GM12873 (cell line): Measurements from ENCODE around the gene TCN1.

Experiments
- TF ChIP-seq, protein P1 (sequence below): IDR thresholded peaks from 2 replicates; pipeline ENCODE4 v1.5.1; 2012; ENCODE audit warnings: low read depth, mild to moderate bottlenecking, moderate library complexity, low read length, control low read depth; ENCODE audit not compliant: insufficient read depth; ENCODE audit errors: missing control alignments

Gene TCN1

DNA sequence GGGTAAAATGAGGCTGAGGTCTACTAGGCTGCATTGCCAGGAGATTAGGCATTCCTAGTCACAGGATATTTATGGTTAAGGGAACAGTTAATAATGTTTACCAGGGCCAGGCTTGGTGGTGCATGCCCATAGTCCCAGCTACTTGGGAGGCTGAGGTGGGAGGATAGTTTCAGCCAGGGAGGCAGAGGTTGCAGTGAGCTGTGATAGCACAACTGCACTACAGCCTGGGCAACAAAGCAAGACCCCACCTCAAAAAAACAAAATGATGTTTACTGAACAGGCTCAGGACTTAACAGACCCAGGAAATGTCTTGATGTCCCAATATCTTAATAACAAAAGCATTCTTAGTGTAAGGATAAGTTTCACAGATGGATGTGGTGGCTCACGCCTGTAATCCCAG, 52.9 kb downstream of the TCN1 start:
- TF ChIP-seq, protein P1, sequence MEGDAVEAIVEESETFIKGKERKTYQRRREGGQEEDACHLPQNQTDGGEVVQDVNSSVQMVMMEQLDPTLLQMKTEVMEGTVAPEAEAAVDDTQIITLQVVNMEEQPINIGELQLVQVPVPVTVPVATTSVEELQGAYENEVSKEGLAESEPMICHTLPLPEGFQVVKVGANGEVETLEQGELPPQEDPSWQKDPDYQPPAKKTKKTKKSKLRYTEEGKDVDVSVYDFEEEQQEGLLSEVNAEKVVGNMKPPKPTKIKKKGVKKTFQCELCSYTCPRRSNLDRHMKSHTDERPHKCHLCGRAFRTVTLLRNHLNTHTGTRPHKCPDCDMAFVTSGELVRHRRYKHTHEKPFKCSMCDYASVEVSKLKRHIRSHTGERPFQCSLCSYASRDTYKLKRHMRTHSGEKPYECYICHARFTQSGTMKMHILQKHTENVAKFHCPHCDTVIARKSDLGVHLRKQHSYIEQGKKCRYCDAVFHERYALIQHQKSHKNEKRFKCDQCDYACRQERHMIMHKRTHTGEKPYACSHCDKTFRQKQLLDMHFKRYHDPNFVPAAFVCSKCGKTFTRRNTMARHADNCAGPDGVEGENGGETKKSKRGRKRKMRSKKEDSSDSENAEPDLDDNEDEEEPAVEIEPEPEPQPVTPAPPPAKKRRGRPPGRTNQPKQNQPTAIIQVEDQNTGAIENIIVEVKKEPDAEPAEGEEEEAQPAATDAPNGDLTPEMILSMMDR: no peak

DNA sequence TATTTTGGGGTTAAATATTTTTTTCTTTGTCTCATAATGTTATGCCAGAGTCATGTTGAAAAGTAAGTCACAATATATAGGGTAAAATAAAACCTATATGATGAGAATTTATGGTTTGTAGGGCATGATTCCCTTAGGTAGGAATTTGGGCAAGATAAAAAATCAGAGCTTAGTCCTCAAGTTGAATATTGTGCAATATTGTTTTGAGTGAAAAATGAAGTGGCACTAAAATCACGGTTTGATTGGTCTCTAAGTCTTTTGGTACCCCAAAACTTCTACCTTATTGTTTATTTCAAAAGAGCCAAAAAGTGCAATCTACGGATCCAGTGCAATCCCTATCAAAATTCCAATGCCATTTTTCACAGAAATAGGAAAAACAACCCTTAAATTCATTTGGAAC, 54.1 kb downstream of the TCN1 start:
- TF ChIP-seq, protein P1: no peak

DNA sequence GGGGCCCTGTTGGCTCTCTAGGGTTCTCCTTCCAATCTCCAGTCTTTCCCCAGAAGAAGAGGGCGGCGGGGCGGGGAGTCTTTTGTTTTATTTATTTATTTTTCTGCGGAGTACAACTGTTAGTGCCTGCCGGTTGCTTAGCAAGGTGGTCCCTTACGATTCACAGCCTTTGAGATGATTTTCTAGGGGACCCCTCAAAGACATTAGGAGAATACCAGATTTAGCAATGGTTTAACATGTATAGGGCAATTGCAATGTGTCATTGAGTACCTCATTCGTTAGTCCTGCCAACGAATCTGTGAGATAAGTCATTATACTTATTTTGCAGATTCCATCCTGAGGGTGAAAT, 55.4 kb downstream of the TCN1 start:
- TF ChIP-seq, protein P1: no peak

DNA sequence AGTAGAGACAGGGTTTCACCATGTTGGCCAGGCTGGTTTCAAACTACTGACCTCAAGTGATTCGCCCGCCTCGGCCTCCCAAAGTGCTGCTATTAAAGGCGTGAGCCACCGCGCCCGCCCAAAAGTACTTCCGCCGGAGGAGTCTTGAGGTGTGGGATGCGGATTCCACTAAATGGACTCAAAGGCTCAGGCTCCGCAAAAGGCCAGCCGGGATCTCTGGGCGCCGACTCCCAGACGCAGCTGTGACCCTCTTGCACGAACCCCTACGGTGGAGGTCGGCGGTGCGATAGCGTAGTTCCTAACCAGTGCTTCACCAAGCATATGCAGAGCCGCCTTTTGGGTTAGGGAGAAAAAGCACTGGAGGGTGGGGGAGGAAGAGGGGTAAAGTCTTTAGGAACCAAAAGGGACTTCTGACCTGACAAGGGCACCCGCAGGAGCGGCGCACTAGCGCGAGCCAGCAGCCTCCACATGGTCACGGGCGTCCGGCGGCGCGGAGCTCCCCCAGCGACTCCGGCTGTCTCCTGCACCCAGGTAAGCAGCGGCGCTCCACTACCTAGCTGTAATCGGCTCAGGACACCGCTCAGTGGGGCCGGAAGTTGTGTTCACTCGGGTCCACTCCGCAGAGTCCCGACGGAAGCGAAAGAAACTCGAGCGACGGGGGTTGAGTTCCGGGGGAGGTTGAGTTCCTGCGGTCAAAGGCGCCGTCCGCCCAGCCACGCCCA, 55.9 kb downstream of the TCN1 start, which contains the start of gene MRPL16:
Gene MRPL16 (minus strand): TSS at position 590 of the 722 bp plus-strand sequence. CDS start 120 bp downstream, at position 470.
- TF ChIP-seq, protein P1: peak; percentile 53

DNA sequence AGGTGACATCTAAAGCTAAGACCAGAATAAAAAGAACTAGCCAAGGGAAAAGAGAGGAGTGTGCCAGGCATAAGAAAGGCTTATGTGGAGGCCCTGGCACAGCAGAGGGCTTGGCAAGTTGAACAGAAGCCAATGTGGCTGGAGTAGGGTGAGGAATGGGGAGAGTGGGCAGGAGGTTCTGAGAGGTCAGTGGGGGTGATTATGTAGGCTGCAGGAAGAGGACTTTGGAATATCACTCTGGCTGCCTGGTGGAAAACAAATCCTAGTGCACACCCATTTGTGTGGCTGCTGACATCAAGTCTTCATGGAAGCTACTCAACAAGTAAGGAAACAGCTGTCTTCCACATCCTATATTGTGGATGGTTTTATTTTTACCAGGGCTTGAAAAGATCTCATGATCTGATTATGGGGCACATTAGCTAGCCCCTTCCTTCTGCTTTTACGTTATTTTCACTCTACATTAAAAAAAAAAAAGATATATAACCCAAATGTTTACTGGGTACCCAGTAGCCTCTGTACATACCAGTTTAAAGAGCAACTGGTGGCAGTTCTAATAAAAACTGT, 59.2 kb downstream of the TCN1 start:
- TF ChIP-seq, protein P1: no peak

DNA sequence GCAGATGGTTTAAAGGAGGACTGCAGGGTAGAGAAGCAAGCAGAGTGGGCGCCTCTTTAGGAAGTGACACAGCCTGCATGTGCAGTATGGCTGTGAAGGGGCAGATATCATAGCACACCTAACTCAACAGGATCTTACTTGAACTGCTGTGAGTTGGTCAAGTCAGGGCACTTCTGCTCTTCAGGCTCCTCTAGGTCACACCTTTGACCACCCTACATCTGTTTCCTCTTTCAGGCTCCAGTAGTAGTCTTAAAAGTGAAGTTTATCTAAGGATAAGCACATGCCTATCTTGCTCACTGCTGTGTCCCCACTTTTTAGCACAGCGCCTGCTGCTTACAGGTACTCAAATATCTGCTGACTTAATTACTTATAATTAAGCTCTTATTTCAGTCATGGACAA, 62.2 kb downstream of the TCN1 start:
- TF ChIP-seq, protein P1: no peak
